Thyroid gland (tissue), 4 donors: ENCODE measurements around the gene IFT122. TPM values are rescaled to one million over a fixed set of nuclear protein-coding genes. Genes with fewer than 3 reads are reported as not detected.

ENCODE experiments used
- DNase-seq, 2 donors: peaks; one replicate each; pipeline ENCODE4 v3.0.0-alpha.2; 2019
- H3K27ac ChIP-seq, 3 donors: fragments of 200-600 bp; sonication (generic); 1 replicate in 2 of 3; 2 replicates in 1 of 3; pipeline ENCODE4 v1.5.1; 2016 to 2019; ENCODE audit warnings: mild to moderate bottlenecking in 1 of 3, moderate library complexity in 1 of 3
- H3K27me3 ChIP-seq: fragments of 200-600 bp; sonication (generic); one replicate; pipeline ENCODE4 v1.5.1; 2019
- H3K36me3 ChIP-seq, 2 donors: fragments of 200-600 bp; sonication (generic); one replicate each; pipeline ENCODE4 v1.5.1; 2016 to 2019
- H3K4me1 ChIP-seq, 2 donors: fragments of 200-600 bp; sonication (generic); one replicate each; pipeline ENCODE4 v1.5.1; 2017 to 2019
- H3K4me3 ChIP-seq, 3 donors: fragments of 200-600 bp; sonication (generic); replicated peaks in 1 of 3; 1 replicate in 2 of 3; 2 replicates in 1 of 3; pipeline ENCODE4 v1.5.1; 2016; ENCODE audit warnings: mild to moderate bottlenecking in 1 of 3
- H3K9me3 ChIP-seq: fragments of 200-600 bp; sonication (generic); one replicate; pipeline ENCODE4 v1.5.1; 2017
- POLR2A ChIP-seq, 2 donors: fragments of 450-650 bp; IDR thresholded peaks; one replicate each; pipeline ENCODE4 v1.6.1; 2017; ENCODE audit warnings: antibody characterized with exemption in 2 of 2, mild to moderate bottlenecking in 2 of 2, moderate library complexity in 1 of 2
- WGBS, 2 donors: methylation state at CpG; one replicate each; pipeline ENCODE4 v1.1.5; 2017; 5-methylcytosine and 5-hydroxymethylcytosine counted together
- intact Hi-C: fragments of 100-400 bp; cut with DNase I; formaldehyde crosslinking; loops from one replicate; pipeline ENCODE4 v1.15.1; 2023
- total RNA-seq, 4 donors: library from RNA; depleted of rRNA; stranded (reverse); fragments of >200 nt; gene quantifications; one replicate each; pipeline ENCODE4 v1.2.3, GENCODE V29; 2016
- TF ChIP-seq, protein P1 (sequence below), 6 experiments: fragments of 200-600 bp in 3 of 6; fragments of 450-650 bp in 3 of 6; sonication (generic) in 3 of 6; IDR thresholded peaks; one replicate each; pipeline ENCODE4 v1.5.1; 2016 to 2019; ENCODE audit warnings: antibody characterized with exemption in 6 of 6, mild to moderate bottlenecking in 2 of 6, inconsistent platforms in 1 of 6, moderate library complexity in 1 of 6

IFT122 gene
- total RNA-seq, 4 donors from 2014 or later = 40.7 to 67.9 (median 46.7) TPM

DNA sequence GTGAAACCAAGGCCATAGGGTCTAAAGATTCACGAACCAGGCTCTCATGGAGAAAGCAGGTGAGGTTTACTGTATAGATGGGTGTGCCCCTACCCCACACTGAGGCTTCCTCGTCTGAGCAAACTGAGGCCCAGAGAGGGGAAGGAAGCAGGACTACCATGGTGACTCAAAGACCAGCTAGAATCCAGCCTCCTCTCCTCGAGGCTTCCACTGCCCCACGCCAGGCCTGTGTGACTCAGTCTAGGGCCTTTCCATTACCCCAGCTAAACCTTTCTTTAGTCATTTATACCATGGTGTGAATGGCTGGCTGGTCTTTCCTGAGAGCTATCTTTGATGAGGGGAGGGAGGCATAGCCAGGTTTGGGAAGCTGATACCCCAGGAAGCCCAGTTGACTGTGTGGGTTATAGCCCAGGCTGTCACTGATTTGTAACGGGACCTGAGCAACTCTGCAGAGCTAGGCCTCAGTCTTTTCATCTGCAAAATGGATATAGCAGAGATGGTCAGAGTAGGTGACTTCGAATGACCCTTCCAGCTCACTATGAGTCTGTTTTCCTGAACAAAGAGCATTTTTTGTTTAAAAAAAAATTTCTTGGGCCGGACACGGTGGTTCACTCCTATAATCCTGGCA is 85.4 kb downstream of the IFT122 start:
- Histone ChIP-seq H3K4me3 (no peak overlapping the region), H3K9me3 (no peaks in the 10 kb centered on the region), H3K4me1 (no peaks in the 10 kb centered on the region), H3K27me3 (no peaks in the 10 kb centered on the region), H3K27ac (no peak overlapping the region), H3K36me3 (no peaks in the 10 kb centered on the region)
- TF ChIP-seq, protein P1, sequence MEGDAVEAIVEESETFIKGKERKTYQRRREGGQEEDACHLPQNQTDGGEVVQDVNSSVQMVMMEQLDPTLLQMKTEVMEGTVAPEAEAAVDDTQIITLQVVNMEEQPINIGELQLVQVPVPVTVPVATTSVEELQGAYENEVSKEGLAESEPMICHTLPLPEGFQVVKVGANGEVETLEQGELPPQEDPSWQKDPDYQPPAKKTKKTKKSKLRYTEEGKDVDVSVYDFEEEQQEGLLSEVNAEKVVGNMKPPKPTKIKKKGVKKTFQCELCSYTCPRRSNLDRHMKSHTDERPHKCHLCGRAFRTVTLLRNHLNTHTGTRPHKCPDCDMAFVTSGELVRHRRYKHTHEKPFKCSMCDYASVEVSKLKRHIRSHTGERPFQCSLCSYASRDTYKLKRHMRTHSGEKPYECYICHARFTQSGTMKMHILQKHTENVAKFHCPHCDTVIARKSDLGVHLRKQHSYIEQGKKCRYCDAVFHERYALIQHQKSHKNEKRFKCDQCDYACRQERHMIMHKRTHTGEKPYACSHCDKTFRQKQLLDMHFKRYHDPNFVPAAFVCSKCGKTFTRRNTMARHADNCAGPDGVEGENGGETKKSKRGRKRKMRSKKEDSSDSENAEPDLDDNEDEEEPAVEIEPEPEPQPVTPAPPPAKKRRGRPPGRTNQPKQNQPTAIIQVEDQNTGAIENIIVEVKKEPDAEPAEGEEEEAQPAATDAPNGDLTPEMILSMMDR (IDR thresholded peaks at IDR 0.05) = no peak
- TF ChIP-seq POLR2A (IDR thresholded peaks at IDR 0.05) = no peak
- WGBS, 2 donors = 77 to 86% methylated on average over 8 of the region's 8 CpGs
- intact Hi-C loops = no loop called here
- no peak for DNase-seq

DNA sequence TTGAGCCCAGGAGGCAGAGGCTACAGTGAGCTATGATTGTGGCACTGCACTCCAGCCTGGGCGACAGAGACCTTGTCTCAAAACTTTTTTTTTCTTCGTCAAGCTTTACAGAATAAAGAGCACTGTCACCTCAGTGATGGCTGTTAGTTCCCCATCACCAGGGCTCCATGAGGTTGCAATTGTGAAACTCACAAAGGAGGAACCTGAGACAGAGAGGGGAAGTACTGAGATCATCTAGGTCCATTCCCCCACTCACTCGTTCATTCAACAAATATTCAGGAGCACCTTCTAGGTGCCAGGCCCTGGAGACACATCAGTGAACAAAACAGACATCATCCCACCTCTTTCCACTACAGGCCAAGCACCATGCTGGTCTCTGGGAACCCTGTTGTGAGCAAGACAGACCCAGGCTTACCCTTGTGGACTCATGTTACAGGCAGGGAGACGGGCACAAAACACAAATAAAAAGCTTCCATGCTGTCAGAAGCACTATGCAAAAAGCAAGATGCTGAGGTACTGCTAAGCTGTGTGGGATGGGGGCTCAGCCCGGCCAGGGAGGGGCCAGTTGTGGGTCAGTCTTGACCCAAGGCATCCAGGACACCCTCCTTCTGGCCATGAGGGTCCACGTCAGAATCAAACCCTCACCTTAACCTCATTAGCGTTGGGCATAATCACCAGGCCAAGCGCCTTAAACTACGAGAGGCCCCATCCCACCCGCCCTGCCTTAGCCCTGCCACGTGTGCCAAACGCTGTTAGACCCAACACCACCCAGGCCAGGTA is 86.3 kb downstream of the IFT122 start:
- Histone ChIP-seq H3K27ac (no peak overlapping the region), H3K36me3 (no peaks in the 10 kb centered on the region), H3K9me3 (no peaks in the 10 kb centered on the region), H3K27me3 (no peaks in the 10 kb centered on the region), H3K4me3 (no peak overlapping the region), H3K4me1 (no peaks in the 10 kb centered on the region)
- DNase-seq = no peak
- TF ChIP-seq POLR2A (IDR thresholded peaks at IDR 0.05) = no peak
- TF ChIP-seq, protein P1 (IDR thresholded peaks at IDR 0.05) = no peak
- intact Hi-C loops = no loop called here
- WGBS, 2 donors = 90 to 91% methylated on average over 8 to 12 of the region's 12 CpGs

GRCh38 chr3:129527262-129527661 is 87.2 kb downstream of the IFT122 start:
- Histone ChIP-seq H3K27me3 (no peaks in the 10 kb centered on the region), H3K9me3 (no peaks in the 10 kb centered on the region), H3K4me1 (no peaks in the 10 kb centered on the region), H3K4me3 (no peak overlapping the region), H3K36me3 (no peaks in the 10 kb centered on the region), H3K27ac (no peak overlapping the region)
- TF ChIP-seq, protein P1 (IDR thresholded peaks at IDR 0.05) = no peak
- TF ChIP-seq POLR2A (IDR thresholded peaks at IDR 0.05) = no peak
- no peak for DNase-seq
- intact Hi-C loops = no loop called here
- WGBS, 2 donors = 94 to 95% methylated on average over 10 to 11 of the region's 11 CpGs

GRCh38 chr3:129528589-129529100 is 88.6 kb downstream of the IFT122 start, which contains the start of gene RHO:
Gene RHO (plus strand): TSS chr3:129528639. CDS start chr3:129528734, 95 bp downstream.
- no peaks in the 10 kb centered on the region for H3K9me3 ChIP-seq
- no peak within 1 kb of the TSS for H3K27ac ChIP-seq
- no peaks in the 10 kb centered on the region for H3K36me3 ChIP-seq
- no peaks in the 10 kb centered on the region for H3K4me1 ChIP-seq
- no peak within 1 kb of the TSS for H3K4me3 ChIP-seq
- no peak for TF ChIP-seq POLR2A (IDR thresholded peaks at IDR 0.05)
- TF ChIP-seq, protein P1 (IDR thresholded peaks at IDR 0.05) = no peak
- no peak for DNase-seq
- intact Hi-C loops = no loop called here
- 94 to 95% methylated on average over 13 to 18 of the region's 18 CpGs for WGBS, 2 donors
- no peaks in the 10 kb centered on the region for H3K27me3 ChIP-seq
